DND-41 (cell line): ENCODE results near the gene NTSR1.

Source experiments
- EZH2 ChIP-seq: IDR thresholded peaks from 3 replicates; pipeline ENCODE4 v1.6.1; 2012; ENCODE audit warnings: borderline replicate concordance, low read depth, mild to moderate bottlenecking, moderate library complexity, low read length, inconsistent platforms; ENCODE audit not compliant: severe bottlenecking
- TF ChIP-seq, protein P1 (sequence below): IDR thresholded peaks from 2 replicates; pipeline ENCODE4 v1.5.1; 2012; ENCODE audit warnings: borderline replicate concordance, low read length, moderate library complexity, mild to moderate bottlenecking; ENCODE audit not compliant: poor library complexity, severe bottlenecking; ENCODE audit errors: extremely low read depth

GRCh38 chr20:62732842-62733525 is 24.3 kb downstream of the NTSR1 start:
- TF ChIP-seq, protein P1, sequence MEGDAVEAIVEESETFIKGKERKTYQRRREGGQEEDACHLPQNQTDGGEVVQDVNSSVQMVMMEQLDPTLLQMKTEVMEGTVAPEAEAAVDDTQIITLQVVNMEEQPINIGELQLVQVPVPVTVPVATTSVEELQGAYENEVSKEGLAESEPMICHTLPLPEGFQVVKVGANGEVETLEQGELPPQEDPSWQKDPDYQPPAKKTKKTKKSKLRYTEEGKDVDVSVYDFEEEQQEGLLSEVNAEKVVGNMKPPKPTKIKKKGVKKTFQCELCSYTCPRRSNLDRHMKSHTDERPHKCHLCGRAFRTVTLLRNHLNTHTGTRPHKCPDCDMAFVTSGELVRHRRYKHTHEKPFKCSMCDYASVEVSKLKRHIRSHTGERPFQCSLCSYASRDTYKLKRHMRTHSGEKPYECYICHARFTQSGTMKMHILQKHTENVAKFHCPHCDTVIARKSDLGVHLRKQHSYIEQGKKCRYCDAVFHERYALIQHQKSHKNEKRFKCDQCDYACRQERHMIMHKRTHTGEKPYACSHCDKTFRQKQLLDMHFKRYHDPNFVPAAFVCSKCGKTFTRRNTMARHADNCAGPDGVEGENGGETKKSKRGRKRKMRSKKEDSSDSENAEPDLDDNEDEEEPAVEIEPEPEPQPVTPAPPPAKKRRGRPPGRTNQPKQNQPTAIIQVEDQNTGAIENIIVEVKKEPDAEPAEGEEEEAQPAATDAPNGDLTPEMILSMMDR, result no peak
- TF ChIP-seq EZH2, result no peak
